GM12875 (cell line): Measurements from ENCODE around the gene APOA1.

Experiments
- H3K4me3 ChIP-seq: one replicate; pipeline ENCODE4 v1.5.1; 2011; ENCODE audit warnings: low read depth, low read length, control low read depth
- CTCF ChIP-seq: IDR thresholded peaks from 2 replicates; pipeline ENCODE4 v1.5.1; 2011; ENCODE audit warnings: low read depth, mild to moderate bottlenecking, control low read depth, inconsistent platforms, low read length, moderate library complexity, borderline replicate concordance; ENCODE audit not compliant: insufficient read depth

APOA1 gene

DNA sequence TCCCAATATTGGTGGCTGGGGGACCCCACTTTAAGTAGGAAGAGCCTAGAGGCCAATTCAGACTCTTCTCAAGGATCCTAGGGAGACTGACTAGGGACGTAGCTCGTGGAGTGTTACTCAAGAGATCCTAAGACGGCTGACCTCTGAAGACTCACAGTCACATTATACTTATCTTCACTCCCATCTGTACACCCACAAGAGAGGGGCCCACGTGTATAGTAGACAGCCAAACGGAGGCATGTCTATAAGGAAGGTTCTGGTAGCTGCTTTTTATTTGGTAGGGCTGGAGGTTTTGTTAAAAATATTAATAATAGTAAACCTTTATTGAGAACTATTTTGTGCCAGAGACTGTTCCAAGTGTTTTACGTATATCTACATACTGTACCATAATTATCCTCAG lies 22.9 kb upstream of the APOA1 start:
- TF ChIP-seq CTCF: no peak

DNA sequence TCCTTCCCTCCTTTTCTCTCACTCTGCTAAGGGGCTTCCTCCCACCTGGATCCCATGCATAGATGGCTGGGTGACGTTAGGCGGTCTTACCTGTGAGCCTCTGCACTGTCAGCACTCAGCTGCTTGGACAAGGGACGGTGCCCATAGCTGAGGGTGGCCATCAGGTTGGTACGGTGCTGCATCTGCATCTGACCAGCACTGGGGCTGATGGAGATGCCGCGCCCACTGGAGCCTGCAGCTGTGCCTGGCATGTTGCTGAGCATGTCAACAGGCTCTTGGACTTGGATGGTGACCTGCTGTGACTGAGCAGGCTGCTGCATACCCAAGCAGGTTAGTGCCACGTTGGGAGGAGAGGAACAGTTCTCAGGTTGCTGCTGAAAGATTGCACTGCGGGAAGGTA lies 21.8 kb upstream of the APOA1 start:
- no peak for TF ChIP-seq CTCF
- no peak overlapping the region for H3K4me3 ChIP-seq

More for the DNA sequence above, 22.9 kb upstream of the APOA1 start:
- no peak overlapping the region for H3K4me3 ChIP-seq

DNA sequence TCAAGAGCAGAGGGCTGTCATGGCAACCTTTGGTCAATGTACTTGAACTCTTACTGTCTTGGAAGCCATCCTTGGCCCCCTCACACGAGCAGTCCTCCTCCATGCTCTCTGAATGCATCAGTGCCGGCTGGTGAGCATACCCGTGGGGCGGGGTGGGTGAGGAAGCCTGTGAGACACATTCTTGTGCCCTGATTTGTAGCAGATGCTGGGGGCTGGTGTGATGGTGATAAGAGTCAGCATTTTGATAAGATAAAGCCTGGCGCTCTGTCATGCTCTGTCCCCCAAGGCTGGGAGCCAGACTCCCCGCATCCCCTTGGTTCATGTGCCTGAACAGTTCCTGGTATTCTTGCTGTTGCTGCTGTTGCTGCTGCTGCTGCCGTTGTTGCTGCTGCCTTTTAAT lies 20.5 kb upstream of the APOA1 start:
- no peak for TF ChIP-seq CTCF
- no peak overlapping the region for H3K4me3 ChIP-seq

DNA sequence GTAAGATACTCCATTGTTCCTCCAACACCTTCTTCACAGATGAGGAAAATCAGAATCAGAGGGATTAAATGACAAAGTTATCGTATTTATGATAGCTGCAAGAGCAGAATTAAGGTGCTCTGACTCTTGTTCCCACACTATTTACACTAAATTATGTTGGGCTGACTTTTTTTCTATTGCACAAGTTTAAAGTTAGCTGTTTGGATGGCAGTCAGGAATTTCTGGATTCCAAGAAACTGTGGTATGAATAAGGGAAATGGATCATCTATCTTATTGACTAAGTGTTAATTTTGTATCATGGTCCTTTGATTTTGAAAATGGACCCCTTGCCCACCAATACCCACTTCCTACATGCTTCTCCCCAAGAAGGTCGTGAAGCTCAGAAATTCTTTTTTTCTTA lies 19.9 kb upstream of the APOA1 start:
- H3K4me3 ChIP-seq: no peak overlapping the region
- TF ChIP-seq CTCF: no peak

GRCh38 chr11:116856423-116856822 lies 19.0 kb upstream of the APOA1 start:
- no peak for TF ChIP-seq CTCF
- H3K4me3 ChIP-seq: no peak overlapping the region

DNA sequence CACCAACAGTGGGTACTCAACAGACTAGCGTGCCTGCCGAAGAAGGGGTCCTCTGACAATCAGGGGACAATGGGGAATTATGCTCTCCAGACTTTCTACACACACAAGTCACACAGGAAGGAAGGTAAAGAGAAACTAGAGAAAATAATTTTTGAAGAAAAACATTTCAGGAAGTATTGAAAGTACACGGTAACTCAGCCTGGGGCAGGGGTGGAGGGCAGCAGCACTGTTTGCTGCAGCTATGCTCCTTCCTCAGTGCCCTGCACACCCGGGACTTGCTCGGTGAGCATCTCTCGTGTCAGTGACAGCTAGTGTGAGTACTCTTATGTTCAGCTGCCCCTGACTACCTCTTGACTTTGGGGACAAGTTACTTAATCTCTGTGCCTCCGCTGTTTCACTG lies 18.0 kb upstream of the APOA1 start:
- H3K4me3 ChIP-seq: no peak overlapping the region
- TF ChIP-seq CTCF: no peak

DNA sequence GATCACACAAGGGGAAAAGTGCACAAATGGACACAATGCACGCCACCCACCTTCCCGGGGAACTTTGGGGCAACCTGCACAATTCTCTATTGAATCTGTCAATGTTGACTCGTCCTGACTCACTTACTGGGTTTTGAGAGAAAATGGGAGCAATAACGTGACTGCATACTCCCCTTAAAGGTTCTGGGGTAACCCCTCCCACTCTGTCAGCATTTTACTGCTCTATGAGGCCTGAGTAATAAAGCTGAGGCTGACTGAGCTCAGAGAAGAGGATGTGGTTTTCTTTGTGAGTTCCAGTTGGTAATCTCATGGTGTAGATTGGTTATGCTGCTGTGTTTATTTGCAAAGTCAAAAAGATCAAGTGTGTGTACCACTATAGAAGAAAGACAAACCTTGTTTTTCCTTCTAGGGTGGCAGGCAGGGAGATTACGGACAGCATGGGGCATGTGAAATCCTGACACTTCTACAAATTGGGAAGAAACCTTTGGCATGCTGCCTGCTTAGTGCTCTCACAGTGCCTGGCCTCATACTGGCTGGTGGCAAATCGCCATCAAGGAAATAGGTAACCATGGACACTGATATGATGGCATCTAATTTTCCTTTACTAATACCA lies 16.1 kb upstream of the APOA1 start:
- H3K4me3 ChIP-seq: peak overlapping the region; percentile 17
- no peak for TF ChIP-seq CTCF
